SK-N-SH (cell line): ENCODE data around the gene KCTD15. TPM values are rescaled to one million over a fixed set of nuclear protein-coding genes. Genes with fewer than 3 reads are reported as not detected.

Experiments
- CTCF ChIA-PET: fragments of 300-600, 350-600 bp; formaldehyde crosslinking; extraction: SDS; loops from one replicate; lab custom pipeline; 2021; lab: Yijun Ruan, JAX
- POLR2A ChIA-PET: fragments of 350-600 bp; sonication (Branson Sonifier 250); formaldehyde crosslinking; extraction: SDS; loops from one replicate; lab custom pipeline; 2020; ENCODE audit warnings: antibody characterized with exemption, inconsistent platforms; lab: Yijun Ruan, JAX
- DNase-seq: peaks from one replicate; pipeline ENCODE4 v3.0.0; 2012
- H2AFZ ChIP-seq: fragments of 200-600 bp; sonication (generic); 2 replicates; pipeline ENCODE4 v1.8.1; 2016; ENCODE audit warnings: antibody characterized with exemption, mild to moderate bottlenecking, low read depth
- H3F3A ChIP-seq: fragments of 200-600 bp; sonication (generic); replicated peaks from 2 replicates; pipeline ENCODE3; 2016; ENCODE audit warnings: antibody characterized with exemption, mild to moderate bottlenecking; ENCODE audit not compliant: insufficient read depth
- H3K27ac ChIP-seq, 2 experiments: fragments of 200-500 bp in 1 of 2; fragments of 200-600 bp in 1 of 2; sonication (Bioruptor generic) in 1 of 2; sonication (generic), shearing (Covaris generic) in 1 of 2; 2 replicates each; pipeline versions ENCODE4 v1.5.1 to v1.6.1; 2014 to 2016; ENCODE audit warnings: low read depth in 2 of 2, inconsistent platforms in 1 of 2, low read length in 1 of 2, mild to moderate bottlenecking in 1 of 2, mixed read lengths in 1 of 2
- H3K27me3 ChIP-seq: fragments of 200-600 bp; sonication (generic), shearing (Covaris generic); 2 replicates; pipeline ENCODE4 v1.6.1; 2016; ENCODE audit warnings: mixed run types; ENCODE audit not compliant: insufficient read depth
- H3K36me3 ChIP-seq, 2 experiments: fragments of 200-500 bp in 1 of 2; fragments of 200-600 bp in 1 of 2; sonication (Bioruptor generic) in 1 of 2; sonication (generic) in 1 of 2; replicated peaks in 1 of 2; 2 replicates each; pipeline versions ENCODE3 to v1.5.1; 2014 to 2016; ENCODE audit warnings: low read length in 1 of 2, mild to moderate bottlenecking in 1 of 2; ENCODE audit not compliant: insufficient read depth in 2 of 2, control insufficient read depth in 1 of 2
- H3K4me1 ChIP-seq, 2 experiments: fragments of 200-500 bp in 1 of 2; fragments of 200-600 bp in 1 of 2; sonication (Bioruptor generic) in 1 of 2; sonication (generic), shearing (Covaris generic) in 1 of 2; 2 replicates each; pipeline versions ENCODE4 v1.5.1 to v1.6.1; 2014 to 2016; ENCODE audit warnings: low read depth in 1 of 2, low read length in 1 of 2, mixed run types in 1 of 2; ENCODE audit not compliant: insufficient read depth in 2 of 2, control insufficient read depth in 1 of 2
- H3K4me2 ChIP-seq: fragments of 200-600 bp; sonication (generic), shearing (Covaris generic); 2 replicates; pipeline ENCODE4 v1.6.1; 2017; ENCODE audit warnings: mixed run types
- H3K4me3 ChIP-seq, 2 experiments: fragments of 200-500 bp in 1 of 2; fragments of 200-600 bp in 1 of 2; sonication (Bioruptor generic) in 1 of 2; sonication (generic), shearing (Covaris generic) in 1 of 2; 2 replicates each; pipeline versions ENCODE4 v1.5.1 to v1.8.1; 2014 to 2016; ENCODE audit warnings: low read depth in 2 of 2, inconsistent platforms in 1 of 2, low read length in 1 of 2, mild to moderate bottlenecking in 1 of 2, mixed read lengths in 1 of 2, moderate library complexity in 1 of 2
- H3K79me2 ChIP-seq: fragments of 200-600 bp; sonication (generic); 2 replicates; pipeline ENCODE4 v1.8.1; 2017; ENCODE audit warnings: mild to moderate bottlenecking; ENCODE audit not compliant: insufficient read depth
- H3K9ac ChIP-seq: fragments of 200-600 bp; sonication (generic); 2 replicates; pipeline ENCODE4 v1.6.1; 2017; ENCODE audit warnings: mixed run types
- H3K9me2 ChIP-seq: fragments of 200-600 bp; sonication (generic); 2 replicates; pipeline ENCODE4 v1.6.1; 2017; ENCODE audit warnings: mixed run types
- H3K9me3 ChIP-seq: fragments of 200-600 bp; sonication (generic); 2 replicates; pipeline ENCODE4 v1.6.1; 2017; ENCODE audit warnings: mixed run types, mild to moderate bottlenecking, moderate library complexity
- H4K20me1 ChIP-seq: fragments of 200-600 bp; sonication (generic); 2 replicates; pipeline ENCODE4 v1.6.1; 2017; ENCODE audit warnings: mild to moderate bottlenecking, mixed run types; ENCODE audit not compliant: insufficient read depth
- ELF1 ChIP-seq: IDR thresholded peaks from 2 replicates; pipeline ENCODE4 v1.4.0; 2012
- EP300 ChIP-seq, 2 experiments: IDR thresholded peaks; 2 replicates each; pipeline versions ENCODE4 v1.4.0 to v1.6.1; 2012; ENCODE audit warnings: borderline replicate concordance in 1 of 2, low read depth in 1 of 2, low read length in 1 of 2
- GABPA ChIP-seq: IDR thresholded peaks from 2 replicates; pipeline ENCODE4 v1.4.0; 2012; ENCODE audit warnings: low read depth, mild to moderate bottlenecking
- GATA2 ChIP-seq: sonication (generic); formaldehyde crosslinking; IDR thresholded peaks from 2 replicates; pipeline ENCODE4 v1.5.0; 2020; ENCODE audit warnings: mild to moderate bottlenecking, missing genetic modification reagents
- MXI1 ChIP-seq: IDR thresholded peaks from 2 replicates; pipeline ENCODE4 v1.6.1; 2012; ENCODE audit warnings: mild to moderate bottlenecking, low read depth, low read length, improper control_type of control experiment
- NFIC ChIP-seq: IDR thresholded peaks from 2 replicates; pipeline ENCODE4 v1.4.0; 2012; ENCODE audit warnings: borderline replicate concordance
- RAD21 ChIP-seq: IDR thresholded peaks from 2 replicates; pipeline ENCODE4 v1.6.1; 2012; ENCODE audit warnings: mild to moderate bottlenecking, low read length
- RXRA ChIP-seq: IDR thresholded peaks from 2 replicates; pipeline ENCODE4 v1.4.0; 2012; ENCODE audit warnings: low read depth, mild to moderate bottlenecking, borderline replicate concordance
- YY1 ChIP-seq: IDR thresholded peaks from 2 replicates; pipeline ENCODE4 v1.4.0; 2012; ENCODE audit warnings: low read depth, mild to moderate bottlenecking
- WGBS: methylation state at CpG from one replicate; pipeline ENCODE4 v1.1.6; 2017; ENCODE audit warnings: low lambda C conversion rate; 5-methylcytosine and 5-hydroxymethylcytosine counted together
- polyA plus RNA-seq, 3 experiments: library from polyadenylated mRNA; depleted of rRNA; stranded (reverse); fragments of >200 nt; gene quantifications; 2 replicates each; pipeline ENCODE4 v1.2.3, GENCODE V29; 2012
- TF ChIP-seq, protein P1 (sequence below): IDR thresholded peaks from 2 replicates; pipeline ENCODE4 v1.4.0; 2012; ENCODE audit warnings: low read depth
- TF ChIP-seq, protein P2 (sequence below): IDR thresholded peaks from 2 replicates; pipeline ENCODE4; 2012
- TF ChIP-seq, protein P3 (sequence below): fragments of 150-350 bp; IDR thresholded peaks from 2 replicates; pipeline ENCODE4 v1.6.1; 2017; ENCODE audit warnings: antibody characterized with exemption, low read length, low read depth, borderline replicate concordance

The KCTD15 gene
- polyA plus RNA-seq, 1 of the 3 experiments (the other 2 are of a cell fraction): 15.5 TPM

DNA sequence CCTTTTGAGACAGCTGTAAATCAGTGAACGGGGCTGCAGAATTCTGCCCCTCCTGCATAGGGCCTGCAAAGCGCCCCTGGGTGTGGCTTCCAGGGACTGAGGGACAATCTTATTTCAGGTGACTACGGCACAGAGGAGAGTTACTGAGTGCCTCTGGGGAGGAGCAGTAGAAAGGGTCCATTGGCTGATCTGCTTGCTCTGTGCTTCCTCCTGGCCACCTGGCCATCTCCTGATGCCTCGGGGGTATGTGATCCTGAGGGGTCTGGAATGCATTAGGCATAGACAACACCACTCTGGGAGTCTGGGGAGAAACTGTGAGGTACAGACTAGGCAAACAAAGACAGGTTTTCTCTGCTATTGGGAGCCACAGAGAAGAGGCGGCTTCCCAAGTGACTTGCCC is 2.8 kb downstream of the KCTD15 start:
- WGBS: 82% methylated on average over 5 of the region's 5 CpGs
- H3K79me2 ChIP-seq: no peaks in the 10 kb centered on the region
- POLR2A ChIA-PET: interaction anchor here (0.8 to 1.7 kb wide), 3 partner anchors 13 to 70 kb away, joined by 3 to 7 read pairs (median 6); no protein-coding TSS in a partner anchor
- H3K9me3 ChIP-seq: no peaks in the 10 kb centered on the region
- no peak overlapping the region for H3K9ac ChIP-seq
- no peak overlapping the region for H3K4me2 ChIP-seq
- no peaks in the 10 kb centered on the region for H3K27me3 ChIP-seq
- no peak overlapping the region; a peak in 1 of 4 replicates for H3K4me3 ChIP-seq
- H3K9me2 ChIP-seq: no peaks in the 10 kb centered on the region
- H2AFZ ChIP-seq: no peak overlapping the region
- H3K27ac ChIP-seq: peak overlapping the region in 1 of 2 experiments; percentile 82; a peak in 2 of 4 replicates
- H3F3A ChIP-seq: peaks cover 5% of the 10 kb centered on the region
- no peaks in the 10 kb centered on the region for H4K20me1 ChIP-seq
- peaks cover 0 to 8% of the 10 kb centered on the region in 2 experiments for H3K36me3 ChIP-seq
- CTCF ChIA-PET: interaction anchor here (1.1 to 7.4 kb wide), 3 partner anchors 14 to 297 kb away, joined by 3 to 79 read pairs (median 40); no protein-coding TSS in a partner anchor
- DNase-seq: peak; percentile 72
- no peak for TF ChIP-seq GABPA
- TF ChIP-seq EP300 (IDR thresholded peaks at IDR 0.05; ENCODE audit: borderline replicate concordance in 1 of 2, low read depth in 1 of 2, low read length in 1 of 2): 0 out of 4 replicates have a peak, but pooled peaks of 1 of the 2 experiments have one; percentile 10
- 0 out of 2 replicates have a peak, but pooled peaks have one; percentile 7 for TF ChIP-seq MXI1
- TF ChIP-seq RAD21: no peak
- TF ChIP-seq ELF1: no peak
- no peak for TF ChIP-seq NFIC
- no peak for TF ChIP-seq RXRA
- H3K4me1 ChIP-seq: peaks cover 0 to 38% of the 10 kb centered on the region in 2 experiments; a peak in 2 of 4 replicates

DNA sequence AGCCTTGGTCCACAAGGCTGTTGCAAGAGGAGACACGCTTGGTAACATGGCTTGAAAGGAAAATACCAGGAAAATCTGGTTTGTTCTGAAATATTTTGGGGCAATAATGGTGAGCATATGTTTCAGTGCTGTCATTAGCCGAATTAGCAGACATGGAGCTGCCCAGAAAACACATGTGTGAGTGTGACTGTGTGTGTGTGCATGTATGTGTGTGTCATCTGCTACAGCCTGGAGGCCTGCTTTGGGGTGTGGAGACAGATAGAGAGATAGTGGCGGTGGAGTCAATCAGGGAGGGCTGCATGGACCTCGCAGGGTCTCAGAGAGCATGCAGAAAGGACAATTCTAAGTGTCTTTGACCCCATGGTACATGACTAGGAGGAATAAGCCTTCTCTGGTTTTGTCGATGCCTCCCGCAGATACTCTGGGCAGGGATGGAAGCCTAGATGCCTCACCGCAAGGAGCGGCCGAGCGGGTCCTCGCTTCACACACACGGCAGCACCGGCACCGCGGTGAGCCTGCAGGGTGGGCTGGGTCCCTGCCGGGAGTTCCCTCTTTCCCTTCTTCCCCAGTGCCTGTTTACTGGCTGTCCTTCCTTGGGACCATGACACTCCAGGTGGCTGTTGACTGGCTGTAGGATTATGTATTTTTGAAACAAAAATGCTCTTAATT is 3.5 kb downstream of the KCTD15 start:
- no peak overlapping the region for H2AFZ ChIP-seq
- H3K4me3 ChIP-seq: no peak overlapping the region; a peak in 1 of 4 replicates
- no peaks in the 10 kb centered on the region for H3F3A ChIP-seq
- no peaks in the 10 kb centered on the region for H3K9me2 ChIP-seq
- 92% methylated on average over 16 of the region's 16 CpGs for WGBS
- H3K36me3 ChIP-seq: peaks cover 0 to 8% of the 10 kb centered on the region in 2 experiments
- H3K9me3 ChIP-seq: no peaks in the 10 kb centered on the region
- H3K79me2 ChIP-seq: no peaks in the 10 kb centered on the region
- ChIA-PET POLR2A (interaction anchor here (0.8 to 1.7 kb wide), 2 partner anchors 13 to 69 kb away, joined by 3 to 7 read pairs; no protein-coding TSS in a partner anchor), CTCF (interaction anchor here (0.6 to 7.4 kb wide), 3 partner anchors 11 to 296 kb away, joined by 3 to 79 read pairs (median 3); no protein-coding TSS in a partner anchor)
- no peak overlapping the region for H3K9ac ChIP-seq
- no peaks in the 10 kb centered on the region for H4K20me1 ChIP-seq
- H3K27me3 ChIP-seq: no peaks in the 10 kb centered on the region
- no peak for TF ChIP-seq NFIC
- TF ChIP-seq, protein P1, sequence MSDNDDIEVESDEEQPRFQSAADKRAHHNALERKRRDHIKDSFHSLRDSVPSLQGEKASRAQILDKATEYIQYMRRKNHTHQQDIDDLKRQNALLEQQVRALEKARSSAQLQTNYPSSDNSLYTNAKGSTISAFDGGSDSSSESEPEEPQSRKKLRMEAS: no peak
- no peak for TF ChIP-seq EP300 (IDR thresholded peaks at IDR 0.05; ENCODE audit: borderline replicate concordance in 1 of 2, low read depth in 1 of 2, low read length in 1 of 2)
- no peak for TF ChIP-seq GABPA
- TF ChIP-seq GATA2 (CRISPR knock-in tag): peak; percentile 70
- TF ChIP-seq, protein P2, sequence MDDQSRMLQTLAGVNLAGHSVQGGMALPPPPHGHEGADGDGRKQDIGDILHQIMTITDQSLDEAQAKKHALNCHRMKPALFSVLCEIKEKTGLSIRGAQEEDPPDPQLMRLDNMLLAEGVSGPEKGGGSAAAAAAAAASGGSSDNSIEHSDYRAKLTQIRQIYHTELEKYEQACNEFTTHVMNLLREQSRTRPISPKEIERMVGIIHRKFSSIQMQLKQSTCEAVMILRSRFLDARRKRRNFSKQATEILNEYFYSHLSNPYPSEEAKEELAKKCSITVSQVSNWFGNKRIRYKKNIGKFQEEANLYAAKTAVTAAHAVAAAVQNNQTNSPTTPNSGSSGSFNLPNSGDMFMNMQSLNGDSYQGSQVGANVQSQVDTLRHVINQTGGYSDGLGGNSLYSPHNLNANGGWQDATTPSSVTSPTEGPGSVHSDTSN: no peak
- TF ChIP-seq, protein P3, sequence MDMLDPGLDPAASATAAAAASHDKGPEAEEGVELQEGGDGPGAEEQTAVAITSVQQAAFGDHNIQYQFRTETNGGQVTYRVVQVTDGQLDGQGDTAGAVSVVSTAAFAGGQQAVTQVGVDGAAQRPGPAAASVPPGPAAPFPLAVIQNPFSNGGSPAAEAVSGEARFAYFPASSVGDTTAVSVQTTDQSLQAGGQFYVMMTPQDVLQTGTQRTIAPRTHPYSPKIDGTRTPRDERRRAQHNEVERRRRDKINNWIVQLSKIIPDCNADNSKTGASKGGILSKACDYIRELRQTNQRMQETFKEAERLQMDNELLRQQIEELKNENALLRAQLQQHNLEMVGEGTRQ: no peak
- TF ChIP-seq MXI1: 0 out of 2 replicates have a peak, but pooled peaks have one; percentile 38
- TF ChIP-seq YY1: no peak
- no peak overlapping the region for H3K4me2 ChIP-seq
- H3K27ac ChIP-seq: peak overlapping the region in 1 of 2 experiments; percentile 82; a peak in 2 of 4 replicates
- peak; percentile 44 for DNase-seq
- peaks cover 0 to 35% of the 10 kb centered on the region in 2 experiments; a peak in 2 of 4 replicates for H3K4me1 ChIP-seq
